Endodermal cell (in vitro differentiated cells): ENCODE results near the gene NADSYN1. TPM values are rescaled to one million over a fixed set of nuclear protein-coding genes. Genes with fewer than 3 reads are reported as not detected.

Experiments
- DNase-seq: peaks from one replicate; pipeline ENCODE4 v3.0.0-alpha.2; 2017
- H3K27ac ChIP-seq: 2 replicates; pipeline ENCODE4 v1.5.1; 2013; ENCODE audit warnings: mild to moderate bottlenecking, low read depth, low read length, moderate library complexity
- H3K27me3 ChIP-seq: 2 replicates; pipeline ENCODE4 v1.6.1; 2013; ENCODE audit warnings: mild to moderate bottlenecking, low read length, moderate library complexity; ENCODE audit not compliant: insufficient read depth, control insufficient read depth, poor library complexity, severe bottlenecking
- H3K36me3 ChIP-seq: 2 replicates; pipeline ENCODE4 v1.7.0; 2013; ENCODE audit warnings: mild to moderate bottlenecking, low read length, moderate library complexity; ENCODE audit not compliant: control insufficient read depth, insufficient read depth
- H3K4me1 ChIP-seq: one replicate; pipeline ENCODE4 v1.7.0; 2013; ENCODE audit warnings: low read length; ENCODE audit not compliant: control insufficient read depth, insufficient read depth
- H3K4me3 ChIP-seq: 2 replicates; pipeline ENCODE4 v1.5.1; 2013; ENCODE audit warnings: mild to moderate bottlenecking, low read length, moderate library complexity
- H3K9ac ChIP-seq: 2 replicates; pipeline ENCODE4 v1.6.1; 2013; ENCODE audit warnings: mild to moderate bottlenecking, low read length, moderate library complexity; ENCODE audit not compliant: poor library complexity, severe bottlenecking; ENCODE audit errors: extremely low read depth
- H3K9me3 ChIP-seq: 2 replicates; pipeline ENCODE4 v1.6.1; 2013; ENCODE audit warnings: mild to moderate bottlenecking, low read length, moderate library complexity; ENCODE audit not compliant: control insufficient read depth
- H3K27ac Mint-ChIP-seq: 2 replicates; pipeline ENCODE4 v1.8.0; 2020; ENCODE audit warnings: mixed read lengths
- H3K27me3 Mint-ChIP-seq: 2 replicates; pipeline ENCODE4 v1.8.0; 2021; ENCODE audit warnings: mild to moderate bottlenecking, mixed read lengths; ENCODE audit not compliant: insufficient read depth
- H3K36me3 Mint-ChIP-seq: 2 replicates; pipeline ENCODE4 v1.8.0; 2020; ENCODE audit warnings: low read depth, mixed read lengths
- H3K4me1 Mint-ChIP-seq: 2 replicates; pipeline ENCODE4 v1.8.0; 2020; ENCODE audit warnings: mixed read lengths
- H3K4me3 Mint-ChIP-seq: 2 replicates; pipeline ENCODE4 v1.8.0; 2020; ENCODE audit warnings: mild to moderate bottlenecking, moderate library complexity, mixed read lengths
- H3K9me3 Mint-ChIP-seq: 2 replicates; pipeline ENCODE4 v1.8.0; 2020; ENCODE audit warnings: mild to moderate bottlenecking, mixed read lengths
- CTCF ChIP-seq: fragments of 200-600 bp; sonication (generic); conservative IDR thresholded peaks from 2 replicates; pipeline ENCODE4 v1.5.0; 2021; ENCODE audit warnings: antibody characterized with exemption, mild to moderate bottlenecking
- WGBS, 2 experiments: methylation state at CpG; one replicate each; pipeline versions ENCODE4 v1.1.5 to v1.1.7; 2013; ENCODE audit warnings: missing lambda C conversion rate in 2 of 2, mixed read lengths in 1 of 2; ENCODE audit not compliant: insufficient coverage in 1 of 2, insufficient read length in 1 of 2; 5-methylcytosine and 5-hydroxymethylcytosine counted together
- total RNA-seq, 2 donors: library from RNA; stranded (reverse); fragmentation: NEBNext Ultra II Directional in 1 of 2; extraction: Animal tissue kit (Norgen Biotek cat#: 25700) in 1 of 2; gene quantifications; 2 replicates in 1 of 2; 3 replicates in 1 of 2; pipeline ENCODE4 v1.2.1, GENCODE V29; 2021

The NADSYN1 gene
- total RNA-seq, 2 donors from 2014 or later, result 51.9 to 61.6 TPM

GRCh38 chr11:71477641-71478527, 24.9 kb downstream of the NADSYN1 start:
- WGBS, 2 experiments, result 84 to 90% methylated on average over 17 to 25 of the region's 25 CpGs
- Mint-ChIP-seq H3K4me1 (peaks cover 10% of the 10 kb centered on the region), H3K27me3 (no peaks in the 10 kb centered on the region), H3K9me3 (no peaks in the 10 kb centered on the region), H3K4me3 (no peak overlapping the region), H3K36me3 (peaks cover 74% of the 10 kb centered on the region), H3K27ac (no peak overlapping the region)
- Histone ChIP-seq H3K9ac (no peak overlapping the region), H3K27me3 (no peaks in the 10 kb centered on the region), H3K36me3 (peaks cover 46% of the 10 kb centered on the region), H3K4me3 (no peak overlapping the region), H3K9me3 (no peaks in the 10 kb centered on the region), H3K4me1 (no peaks in the 10 kb centered on the region), H3K27ac (no peak overlapping the region)
- TF ChIP-seq CTCF, result no peak
- peak; percentile 87 for DNase-seq

DNA sequence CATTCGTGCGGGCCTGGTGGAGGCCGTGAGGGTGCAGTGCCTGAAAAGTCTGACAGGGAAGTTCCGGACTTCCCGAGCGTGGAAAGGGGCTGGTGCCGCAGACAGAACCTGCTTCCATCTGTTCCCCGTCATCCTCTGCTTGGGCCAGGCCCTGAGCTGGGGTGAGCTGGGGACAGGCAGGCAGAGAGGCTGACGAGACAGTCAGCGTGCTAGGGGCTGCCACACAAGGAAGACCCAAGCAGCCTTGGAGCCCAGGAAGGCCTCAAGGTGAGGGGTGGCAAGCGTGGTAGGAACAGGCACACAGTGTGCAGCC, 25.5 kb downstream of the NADSYN1 start:
- no peak for TF ChIP-seq CTCF
- no peak for DNase-seq
- Mint-ChIP-seq H3K9me3 (no peaks in the 10 kb centered on the region), H3K27me3 (no peaks in the 10 kb centered on the region), H3K4me1 (peaks cover 10% of the 10 kb centered on the region), H3K36me3 (peaks cover 75% of the 10 kb centered on the region), H3K4me3 (no peak overlapping the region), H3K27ac (no peak overlapping the region)
- Histone ChIP-seq H3K27ac (no peak overlapping the region), H3K36me3 (peaks cover 46% of the 10 kb centered on the region), H3K9ac (no peak overlapping the region), H3K4me1 (no peaks in the 10 kb centered on the region), H3K27me3 (no peaks in the 10 kb centered on the region), H3K4me3 (no peak overlapping the region), H3K9me3 (no peaks in the 10 kb centered on the region)
- 95 to 99% methylated on average over 8 to 11 of the region's 11 CpGs for WGBS, 2 experiments

DNA sequence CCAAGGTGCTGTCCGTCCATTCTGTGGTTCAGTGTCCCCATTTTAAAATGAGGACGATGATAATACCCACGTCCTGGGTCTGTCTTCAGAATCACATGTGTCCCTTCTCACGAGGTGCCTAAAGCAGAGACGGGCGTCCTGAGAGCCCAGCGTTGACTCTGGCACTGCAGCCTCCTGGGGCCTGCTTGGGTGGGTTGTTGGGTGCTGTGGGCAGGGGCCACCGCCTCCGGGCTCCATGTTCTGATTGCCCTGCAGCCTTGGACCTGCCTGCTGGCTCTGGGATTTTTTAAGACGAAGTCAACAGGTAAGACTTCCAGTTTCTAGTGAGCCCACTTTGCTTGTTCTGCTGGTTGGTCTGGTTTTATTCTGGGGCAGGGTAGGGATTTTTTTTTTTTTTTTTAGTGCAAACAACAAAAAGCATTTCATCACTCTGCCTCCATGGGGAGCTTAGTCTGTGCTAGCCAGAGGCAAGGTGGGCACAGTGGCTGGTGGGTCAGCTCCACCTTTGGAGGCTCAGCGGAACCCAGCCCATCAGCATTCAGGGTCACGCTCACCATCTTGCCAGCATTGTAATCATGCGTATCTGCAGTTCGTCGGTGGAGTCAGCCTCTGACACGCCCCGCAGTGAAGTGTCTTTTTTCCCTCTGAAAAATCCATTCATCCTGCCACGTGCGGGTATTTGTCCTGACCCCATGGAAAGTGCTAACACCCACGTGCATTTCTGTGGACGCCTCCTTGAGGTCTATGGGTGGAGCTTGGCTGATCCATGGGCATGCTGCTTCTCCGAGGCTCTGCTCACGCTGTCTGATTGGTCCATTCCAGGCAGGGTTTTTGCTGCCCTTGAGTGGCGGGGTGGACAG, 28.3 kb downstream of the NADSYN1 start:
- Mint-ChIP-seq H3K27me3 (no peaks in the 10 kb centered on the region), H3K36me3 (peaks cover 79% of the 10 kb centered on the region), H3K4me3 (no peak overlapping the region), H3K4me1 (peaks cover 7% of the 10 kb centered on the region), H3K9me3 (no peaks in the 10 kb centered on the region), H3K27ac (no peak overlapping the region)
- no peak overlapping the region for H3K27ac ChIP-seq
- 90 to 93% methylated on average over 19 to 24 of the region's 24 CpGs for WGBS, 2 experiments
- peaks cover 54% of the 10 kb centered on the region for H3K36me3 ChIP-seq
- H3K4me1 ChIP-seq, result no peaks in the 10 kb centered on the region
- no peak overlapping the region for H3K9ac ChIP-seq
- H3K4me3 ChIP-seq, result no peak overlapping the region
- H3K27me3 ChIP-seq, result no peaks in the 10 kb centered on the region
- H3K9me3 ChIP-seq, result peaks cover 7% of the 10 kb centered on the region
- TF ChIP-seq CTCF, result no peak
- no peak for DNase-seq
